Gastroesophageal sphincter (tissue), 3 donors: ENCODE measurements around the gene CLIC3.

Experiments used
- CTCF ChIP-seq, 4 experiments: fragments of 200-600 bp in 2 of 4; fragments of 450-650 bp in 2 of 4; sonication (generic) in 1 of 4; IDR thresholded peaks; one replicate each; pipeline ENCODE4 v1.5.1; 2017 to 2019; ENCODE audit warnings: antibody characterized with exemption in 4 of 4, mild to moderate bottlenecking in 2 of 4, moderate library complexity in 2 of 4
- POLR2A ChIP-seq, 2 donors: fragments of 450-650 bp; IDR thresholded peaks; one replicate each; pipeline ENCODE4 v1.6.1; 2017; ENCODE audit warnings: antibody characterized with exemption in 2 of 2, mild to moderate bottlenecking in 2 of 2, moderate library complexity in 1 of 2

DNA sequence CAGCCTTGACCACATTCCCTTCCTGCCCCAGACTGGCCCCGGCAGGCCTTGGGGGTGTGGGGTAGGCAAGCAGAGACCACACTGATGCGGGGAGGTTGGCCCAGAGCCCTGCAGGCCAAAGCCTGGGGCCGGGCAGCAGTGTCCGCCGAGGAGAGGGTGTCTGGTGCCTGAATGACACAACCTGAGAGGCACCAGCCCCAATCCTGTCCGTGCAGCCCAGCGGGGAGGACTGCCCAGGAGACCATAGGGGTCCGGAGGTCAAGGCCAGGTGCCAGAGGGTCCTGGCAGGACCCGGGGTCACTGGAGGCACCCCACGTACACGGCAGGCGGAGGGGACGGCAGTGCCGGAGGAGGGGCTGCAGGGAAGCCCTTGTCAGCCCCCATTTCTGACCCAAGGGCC, 24.6 kb downstream of the CLIC3 start:
- TF ChIP-seq CTCF (IDR thresholded peaks at IDR 0.05) = no peak
- no peak for TF ChIP-seq POLR2A (IDR thresholded peaks at IDR 0.05)
